HL-60 (cell line): Measurements from ENCODE around the gene MCM7.

ENCODE experiments used
- DNase-seq, 2 experiments: peaks; one replicate each; pipeline ENCODE4 v3.0.0-alpha.2; 2010 to 2020; ENCODE audit warnings: low read depth in 1 of 2, low spot score in 1 of 2
- H3K27ac ChIP-seq: fragments of 250-450 bp; sonication (Bioruptor Pico); replicated peaks from 2 replicates; pipeline ENCODE4 v1.5.1; 2020; ENCODE audit warnings: mild to moderate bottlenecking, moderate library complexity
- H3K27me3 ChIP-seq: fragments of 250-450 bp; sonication (Bioruptor Pico); 2 replicates; pipeline ENCODE4 v1.5.1; 2021; ENCODE audit warnings: mild to moderate bottlenecking, moderate library complexity; ENCODE audit not compliant: insufficient read depth, poor library complexity, severe bottlenecking
- H3K4me3 ChIP-seq: replicated peaks from 2 replicates; pipeline ENCODE4 v1.5.1; 2011; ENCODE audit warnings: mild to moderate bottlenecking, control low read depth, low read length; ENCODE audit not compliant: insufficient read depth
- GABPA ChIP-seq: IDR thresholded peaks from 2 replicates; pipeline ENCODE4 v1.6.1; 2012; ENCODE audit warnings: low read depth
- POLR2AphosphoS5 ChIP-seq: IDR thresholded peaks from 2 replicates; pipeline ENCODE4 v1.6.1; 2012; ENCODE audit warnings: low read depth
- SPI1 ChIP-seq: IDR thresholded peaks from 2 replicates; pipeline ENCODE4 v1.6.1; 2012; ENCODE audit warnings: low read depth, mild to moderate bottlenecking, borderline replicate concordance
- TF ChIP-seq, protein P1 (sequence below): IDR thresholded peaks from 2 replicates; pipeline ENCODE4 v1.6.1; 2012; ENCODE audit warnings: low read depth; ENCODE audit not compliant: insufficient replicate concordance
- TF ChIP-seq, protein P2 (sequence below): IDR thresholded peaks from one replicate; pipeline ENCODE4 v1.5.1; 2011; ENCODE audit warnings: low read length, control low read depth, inconsistent platforms; ENCODE audit not compliant: insufficient read depth

The MCM7 gene

DNA sequence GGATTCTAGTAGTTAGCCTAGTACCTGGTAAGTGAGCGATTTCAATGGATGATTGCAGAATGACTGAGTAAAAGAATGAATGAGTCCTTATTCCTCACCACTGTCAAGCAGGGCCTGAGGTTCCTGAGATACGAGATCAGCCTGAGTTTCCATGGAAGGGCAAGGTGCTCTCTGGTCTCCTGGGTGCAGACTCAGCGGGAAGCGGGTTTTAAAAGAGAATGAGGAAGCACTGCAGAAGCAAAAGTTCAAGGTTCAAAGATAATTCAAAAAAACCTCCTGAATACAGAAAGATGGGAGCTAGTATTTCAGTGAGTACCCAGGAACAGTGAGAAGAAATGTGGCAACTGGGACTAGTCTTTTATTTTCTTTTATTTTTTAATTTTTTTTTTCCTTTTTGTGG is 24.0 kb downstream of the MCM7 start:
- TF ChIP-seq, protein P1, sequence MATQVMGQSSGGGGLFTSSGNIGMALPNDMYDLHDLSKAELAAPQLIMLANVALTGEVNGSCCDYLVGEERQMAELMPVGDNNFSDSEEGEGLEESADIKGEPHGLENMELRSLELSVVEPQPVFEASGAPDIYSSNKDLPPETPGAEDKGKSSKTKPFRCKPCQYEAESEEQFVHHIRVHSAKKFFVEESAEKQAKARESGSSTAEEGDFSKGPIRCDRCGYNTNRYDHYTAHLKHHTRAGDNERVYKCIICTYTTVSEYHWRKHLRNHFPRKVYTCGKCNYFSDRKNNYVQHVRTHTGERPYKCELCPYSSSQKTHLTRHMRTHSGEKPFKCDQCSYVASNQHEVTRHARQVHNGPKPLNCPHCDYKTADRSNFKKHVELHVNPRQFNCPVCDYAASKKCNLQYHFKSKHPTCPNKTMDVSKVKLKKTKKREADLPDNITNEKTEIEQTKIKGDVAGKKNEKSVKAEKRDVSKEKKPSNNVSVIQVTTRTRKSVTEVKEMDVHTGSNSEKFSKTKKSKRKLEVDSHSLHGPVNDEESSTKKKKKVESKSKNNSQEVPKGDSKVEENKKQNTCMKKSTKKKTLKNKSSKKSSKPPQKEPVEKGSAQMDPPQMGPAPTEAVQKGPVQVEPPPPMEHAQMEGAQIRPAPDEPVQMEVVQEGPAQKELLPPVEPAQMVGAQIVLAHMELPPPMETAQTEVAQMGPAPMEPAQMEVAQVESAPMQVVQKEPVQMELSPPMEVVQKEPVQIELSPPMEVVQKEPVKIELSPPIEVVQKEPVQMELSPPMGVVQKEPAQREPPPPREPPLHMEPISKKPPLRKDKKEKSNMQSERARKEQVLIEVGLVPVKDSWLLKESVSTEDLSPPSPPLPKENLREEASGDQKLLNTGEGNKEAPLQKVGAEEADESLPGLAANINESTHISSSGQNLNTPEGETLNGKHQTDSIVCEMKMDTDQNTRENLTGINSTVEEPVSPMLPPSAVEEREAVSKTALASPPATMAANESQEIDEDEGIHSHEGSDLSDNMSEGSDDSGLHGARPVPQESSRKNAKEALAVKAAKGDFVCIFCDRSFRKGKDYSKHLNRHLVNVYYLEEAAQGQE = no peak
- TF ChIP-seq SPI1 (no peak), GABPA (no peak), POLR2AphosphoS5 (no peak)
- TF ChIP-seq, protein P2, sequence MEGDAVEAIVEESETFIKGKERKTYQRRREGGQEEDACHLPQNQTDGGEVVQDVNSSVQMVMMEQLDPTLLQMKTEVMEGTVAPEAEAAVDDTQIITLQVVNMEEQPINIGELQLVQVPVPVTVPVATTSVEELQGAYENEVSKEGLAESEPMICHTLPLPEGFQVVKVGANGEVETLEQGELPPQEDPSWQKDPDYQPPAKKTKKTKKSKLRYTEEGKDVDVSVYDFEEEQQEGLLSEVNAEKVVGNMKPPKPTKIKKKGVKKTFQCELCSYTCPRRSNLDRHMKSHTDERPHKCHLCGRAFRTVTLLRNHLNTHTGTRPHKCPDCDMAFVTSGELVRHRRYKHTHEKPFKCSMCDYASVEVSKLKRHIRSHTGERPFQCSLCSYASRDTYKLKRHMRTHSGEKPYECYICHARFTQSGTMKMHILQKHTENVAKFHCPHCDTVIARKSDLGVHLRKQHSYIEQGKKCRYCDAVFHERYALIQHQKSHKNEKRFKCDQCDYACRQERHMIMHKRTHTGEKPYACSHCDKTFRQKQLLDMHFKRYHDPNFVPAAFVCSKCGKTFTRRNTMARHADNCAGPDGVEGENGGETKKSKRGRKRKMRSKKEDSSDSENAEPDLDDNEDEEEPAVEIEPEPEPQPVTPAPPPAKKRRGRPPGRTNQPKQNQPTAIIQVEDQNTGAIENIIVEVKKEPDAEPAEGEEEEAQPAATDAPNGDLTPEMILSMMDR = no peak
- no peak overlapping the region for H3K27ac ChIP-seq
- no peak for DNase-seq
- H3K27me3 ChIP-seq = no peaks in the 10 kb centered on the region
- H3K4me3 ChIP-seq = no peak overlapping the region

DNA sequence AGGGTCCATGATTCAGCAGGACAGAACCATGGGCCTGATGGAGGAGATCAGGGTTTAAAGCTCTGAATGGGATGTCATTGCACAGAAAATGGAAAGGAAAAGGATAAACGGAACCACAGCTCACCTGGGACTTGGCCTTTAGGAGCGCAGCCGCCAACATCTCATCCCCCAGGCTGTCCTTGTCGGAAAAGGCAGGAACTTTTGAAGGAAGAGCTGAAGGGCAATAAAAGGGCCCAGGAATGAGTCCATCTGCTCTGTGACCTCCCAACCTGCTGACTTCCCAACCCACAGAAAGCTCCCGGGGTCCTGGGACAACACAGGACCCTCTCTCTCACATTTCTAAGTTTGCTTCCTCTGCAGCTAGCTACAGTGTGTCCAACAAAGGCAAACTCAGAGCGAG is 25.8 kb downstream of the MCM7 start:
- no peak overlapping the region for H3K27ac ChIP-seq
- H3K27me3 ChIP-seq = no peaks in the 10 kb centered on the region
- no peak for TF ChIP-seq GABPA
- no peak overlapping the region for H3K4me3 ChIP-seq
- no peak for DNase-seq

DNA sequence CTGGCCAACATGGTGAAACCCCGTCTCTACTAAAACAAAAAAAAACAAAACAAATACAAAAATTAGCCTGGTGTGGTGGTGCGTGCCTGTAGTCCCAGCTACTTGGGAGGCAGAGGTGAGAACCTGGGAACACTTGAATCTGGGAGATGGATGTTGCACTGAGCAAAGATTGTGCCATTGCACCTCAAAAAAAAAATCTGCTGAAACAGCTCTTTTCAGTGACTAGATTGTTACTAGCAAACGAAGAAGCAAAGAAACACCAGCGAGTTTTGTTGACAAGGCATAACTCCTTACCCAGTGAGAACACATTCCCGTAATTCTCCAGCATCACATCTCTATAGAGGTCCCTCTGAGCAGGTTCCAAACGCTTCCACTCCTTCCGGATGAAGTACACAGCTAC is 26.4 kb downstream of the MCM7 start:
- DNase-seq = no peak
- Histone ChIP-seq H3K4me3 (no peak overlapping the region), H3K27ac (no peak overlapping the region), H3K27me3 (no peaks in the 10 kb centered on the region)
- TF ChIP-seq POLR2AphosphoS5 = no peak
- TF ChIP-seq, protein P2 = no peak
- TF ChIP-seq GABPA = no peak
- TF ChIP-seq SPI1 = no peak
- TF ChIP-seq, protein P1 = no peak

DNA sequence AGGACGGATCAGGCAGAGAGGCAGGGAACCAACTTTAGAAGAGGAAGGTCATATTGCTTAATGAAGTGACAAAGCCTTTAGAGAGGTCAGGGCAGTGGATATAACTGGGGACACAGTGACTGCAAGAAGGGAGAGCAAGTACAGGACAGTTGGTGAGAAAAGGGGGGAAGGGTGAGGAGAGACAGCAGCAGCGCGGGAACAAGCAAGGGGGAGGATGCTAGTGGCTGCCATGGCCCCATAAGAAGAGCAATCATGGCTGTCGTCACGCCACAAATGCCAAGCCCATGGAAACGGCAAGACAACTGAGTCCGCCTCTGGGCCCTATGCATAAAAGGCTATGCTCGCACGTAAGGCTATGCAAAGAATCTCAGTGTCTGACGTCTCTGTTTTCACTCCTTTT is 28.7 kb downstream of the MCM7 start:
- no peak overlapping the region for H3K27ac ChIP-seq
- no peak for DNase-seq
- no peak overlapping the region for H3K4me3 ChIP-seq
- no peaks in the 10 kb centered on the region for H3K27me3 ChIP-seq
- TF ChIP-seq POLR2AphosphoS5 = no peak
- TF ChIP-seq, protein P1 = no peak
- no peak for TF ChIP-seq GABPA
- no peak for TF ChIP-seq SPI1
- TF ChIP-seq, protein P2 = no peak
